GM23338 (cell line): Measurements from ENCODE around the gene SNX8. TPM values are rescaled to one million over a fixed set of nuclear protein-coding genes. Genes with fewer than 3 reads are reported as not detected.
A peak's percentile ranks its signal among the peaks of the same experiment; 100 is the strongest.

Source experiments
- ATAC-seq: fragments of 200-7000 bp; cut with Tn5 transposase; 3 replicates; pipeline ENCODE4 v1.9.1; 2020
- DNase-seq: peaks from one replicate; pipeline ENCODE4 v3.0.0-alpha.2; 2015; ENCODE audit warnings: low spot score
- H2AFZ ChIP-seq: fragments of 200-600 bp; sonication (generic); 2 replicates; pipeline ENCODE4 v1.8.0; 2016; ENCODE audit warnings: antibody characterized with exemption, mild to moderate bottlenecking, moderate library complexity
- H3F3A ChIP-seq: fragments of 200-600 bp; sonication (generic); replicated peaks from 2 replicates; pipeline ENCODE4 v1.8.0; 2017; ENCODE audit warnings: antibody characterized with exemption, mixed run types, low read depth
- H3K27ac ChIP-seq: fragments of 200-600 bp; sonication (generic); 2 replicates; pipeline ENCODE4 v1.6.1; 2016; ENCODE audit warnings: low read depth
- H3K27me3 ChIP-seq: fragments of 200-600 bp; sonication (generic); 2 replicates; pipeline ENCODE4 v1.8.0; 2016; ENCODE audit warnings: mild to moderate bottlenecking, mixed run types, moderate library complexity; ENCODE audit not compliant: insufficient read depth
- H3K36me3 ChIP-seq: fragments of 200-600 bp; sonication (generic); 2 replicates; pipeline ENCODE4 v1.8.0; 2016; ENCODE audit warnings: mild to moderate bottlenecking; ENCODE audit not compliant: insufficient read depth
- H3K4me1 ChIP-seq: fragments of 200-600 bp; sonication (generic); 2 replicates; pipeline ENCODE4 v1.8.0; 2016; ENCODE audit warnings: mild to moderate bottlenecking, moderate library complexity; ENCODE audit not compliant: insufficient read depth
- H3K4me2 ChIP-seq: fragments of 200-600 bp; sonication (generic); 2 replicates; pipeline ENCODE4 v1.7.1; 2017; ENCODE audit warnings: mixed run types
- H3K4me3 ChIP-seq: fragments of 200-600 bp; sonication (generic); 2 replicates; pipeline ENCODE4 v1.6.1; 2016; ENCODE audit warnings: mixed run types
- H3K79me2 ChIP-seq: fragments of 200-600 bp; sonication (generic); replicated peaks from 2 replicates; pipeline ENCODE4 v1.8.0; 2017; ENCODE audit warnings: mild to moderate bottlenecking; ENCODE audit not compliant: insufficient read depth
- H3K9me2 ChIP-seq: fragments of 200-600 bp; sonication (generic); 2 replicates; pipeline ENCODE4 v1.8.0; 2017; ENCODE audit not compliant: insufficient read depth
- H4K20me1 ChIP-seq: fragments of 200-600 bp; sonication (generic); replicated peaks from 2 replicates; pipeline ENCODE4 v1.8.0; 2017; ENCODE audit warnings: mild to moderate bottlenecking; ENCODE audit not compliant: insufficient read depth
- H3K27ac Mint-ChIP-seq: 2 replicates; pipeline ENCODE4 v1.8.0; 2020; ENCODE audit warnings: inconsistent platforms, mild to moderate bottlenecking, moderate library complexity, mixed read lengths
- H3K27me3 Mint-ChIP-seq: 3 replicates; pipeline ENCODE4 v1.8.0; 2022; ENCODE audit warnings: low read depth, mild to moderate bottlenecking, moderate library complexity, mixed read lengths, inconsistent platforms; ENCODE audit not compliant: insufficient read depth, poor library complexity
- H3K36me3 Mint-ChIP-seq: 3 replicates; pipeline ENCODE4 v1.8.0; 2021; ENCODE audit warnings: low read depth, mild to moderate bottlenecking, inconsistent platforms, moderate library complexity, mixed read lengths
- H3K4me1 Mint-ChIP-seq: 3 replicates; pipeline ENCODE4 v1.8.0; 2020; ENCODE audit warnings: mild to moderate bottlenecking, inconsistent platforms, mixed read lengths
- H3K4me3 Mint-ChIP-seq: 3 replicates; pipeline ENCODE4 v1.8.0; 2021; ENCODE audit warnings: moderate library complexity, mild to moderate bottlenecking, inconsistent platforms, mixed read lengths
- H3K9me3 Mint-ChIP-seq: 3 replicates; pipeline ENCODE4 v1.8.0; 2020; ENCODE audit warnings: moderate library complexity, mild to moderate bottlenecking, inconsistent platforms, mixed read lengths
- EZH2 ChIP-seq: fragments of 200-600 bp; sonication (generic); IDR thresholded peaks from one replicate; pipeline ENCODE4 v1.8.0; 2017; ENCODE audit warnings: antibody characterized with exemption, mild to moderate bottlenecking, low read depth; ENCODE audit not compliant: unreplicated experiment
- JUNB ChIP-seq: IDR thresholded peaks from one replicate; pipeline ENCODE4 v1.6.1; 2016; ENCODE audit warnings: antibody characterized with exemption; ENCODE audit not compliant: unreplicated experiment
- POLR2AphosphoS5 ChIP-seq: IDR thresholded peaks from 2 replicates; pipeline ENCODE4 v1.6.1; 2016; ENCODE audit warnings: antibody characterized with exemption, low read depth
- STAT1 ChIP-seq: IDR thresholded peaks from one replicate; pipeline ENCODE4 v1.6.1; 2016; ENCODE audit warnings: antibody characterized with exemption; ENCODE audit not compliant: unreplicated experiment
- ZNF114 ChIP-seq: fragments of 250-450 bp; sonication (Bioruptor Pico); IDR thresholded peaks from 2 replicates; pipeline ENCODE4 v1.5.0; 2020; ENCODE audit warnings: mild to moderate bottlenecking, moderate library complexity
- polyA plus RNA-seq: library from polyadenylated mRNA; unstranded; fragments of >200 nt; fragmentation: Nextera tagmentation; extraction: Ambion mirVana; gene quantifications from 2 replicates; pipeline ENCODE4 v1.2.1, GENCODE V29; 2016
- total RNA-seq: library from RNA; depleted of rRNA; stranded (reverse); fragments of >200 nt; shearing (Covaris generic); gene quantifications from 2 replicates; pipeline ENCODE4 v1.2.3, GENCODE V29; 2014
- TF ChIP-seq, protein P1 (sequence below), 2 experiments: fragments of 200-600 bp in 1 of 2; sonication (generic) in 1 of 2; conservative IDR thresholded peaks; 2 replicates each; pipeline versions ENCODE4 v1.5.1 to v1.6.1; 2016 to 2017; ENCODE audit warnings: antibody characterized with exemption in 2 of 2, low read depth in 2 of 2, mild to moderate bottlenecking in 2 of 2, moderate library complexity in 1 of 2
- TF ChIP-seq, protein P2 (sequence below): IDR thresholded peaks from 2 replicates; pipeline ENCODE4 v1.6.1; 2016; ENCODE audit warnings: antibody characterized with exemption
- TF ChIP-seq, protein P3 (sequence below): IDR thresholded peaks from one replicate; pipeline ENCODE4 v1.6.1; 2018; ENCODE audit warnings: antibody characterized with exemption; ENCODE audit not compliant: unreplicated experiment

SNX8 gene
- total and polyA plus RNA-seq, 2 experiments from 2014 or later = 44.3 to 50.9 TPM

DNA sequence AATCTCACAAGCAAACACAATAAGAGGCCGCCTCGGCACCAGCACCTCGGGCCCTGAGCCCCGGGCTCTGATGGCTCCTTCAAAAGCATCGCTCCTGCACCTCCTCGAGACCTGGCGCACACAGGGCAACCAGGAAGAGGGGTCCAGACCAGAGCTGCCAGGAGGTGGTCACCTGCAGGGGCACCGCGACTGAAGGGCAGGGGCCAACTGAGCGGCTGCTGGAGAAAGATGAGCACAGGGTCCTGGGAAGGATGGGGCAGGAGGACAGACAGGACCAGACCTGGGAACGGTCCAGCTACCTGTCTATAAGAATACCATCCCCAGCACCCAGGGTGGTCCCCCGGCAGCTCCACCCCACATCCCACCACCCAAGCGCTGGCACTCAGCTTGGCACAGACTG lies 102.3 kb downstream of the SNX8 start:
- TF ChIP-seq, protein P1, sequence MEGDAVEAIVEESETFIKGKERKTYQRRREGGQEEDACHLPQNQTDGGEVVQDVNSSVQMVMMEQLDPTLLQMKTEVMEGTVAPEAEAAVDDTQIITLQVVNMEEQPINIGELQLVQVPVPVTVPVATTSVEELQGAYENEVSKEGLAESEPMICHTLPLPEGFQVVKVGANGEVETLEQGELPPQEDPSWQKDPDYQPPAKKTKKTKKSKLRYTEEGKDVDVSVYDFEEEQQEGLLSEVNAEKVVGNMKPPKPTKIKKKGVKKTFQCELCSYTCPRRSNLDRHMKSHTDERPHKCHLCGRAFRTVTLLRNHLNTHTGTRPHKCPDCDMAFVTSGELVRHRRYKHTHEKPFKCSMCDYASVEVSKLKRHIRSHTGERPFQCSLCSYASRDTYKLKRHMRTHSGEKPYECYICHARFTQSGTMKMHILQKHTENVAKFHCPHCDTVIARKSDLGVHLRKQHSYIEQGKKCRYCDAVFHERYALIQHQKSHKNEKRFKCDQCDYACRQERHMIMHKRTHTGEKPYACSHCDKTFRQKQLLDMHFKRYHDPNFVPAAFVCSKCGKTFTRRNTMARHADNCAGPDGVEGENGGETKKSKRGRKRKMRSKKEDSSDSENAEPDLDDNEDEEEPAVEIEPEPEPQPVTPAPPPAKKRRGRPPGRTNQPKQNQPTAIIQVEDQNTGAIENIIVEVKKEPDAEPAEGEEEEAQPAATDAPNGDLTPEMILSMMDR (conservative IDR thresholded peaks at IDR 0.05; ENCODE audit: low read depth in 2 of 2) = no peak
- TF ChIP-seq, protein P2, sequence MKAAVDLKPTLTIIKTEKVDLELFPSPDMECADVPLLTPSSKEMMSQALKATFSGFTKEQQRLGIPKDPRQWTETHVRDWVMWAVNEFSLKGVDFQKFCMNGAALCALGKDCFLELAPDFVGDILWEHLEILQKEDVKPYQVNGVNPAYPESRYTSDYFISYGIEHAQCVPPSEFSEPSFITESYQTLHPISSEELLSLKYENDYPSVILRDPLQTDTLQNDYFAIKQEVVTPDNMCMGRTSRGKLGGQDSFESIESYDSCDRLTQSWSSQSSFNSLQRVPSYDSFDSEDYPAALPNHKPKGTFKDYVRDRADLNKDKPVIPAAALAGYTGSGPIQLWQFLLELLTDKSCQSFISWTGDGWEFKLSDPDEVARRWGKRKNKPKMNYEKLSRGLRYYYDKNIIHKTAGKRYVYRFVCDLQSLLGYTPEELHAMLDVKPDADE = no peak
- no peak for TF ChIP-seq STAT1
- no peak for TF ChIP-seq ZNF114
- TF ChIP-seq, protein P3, sequence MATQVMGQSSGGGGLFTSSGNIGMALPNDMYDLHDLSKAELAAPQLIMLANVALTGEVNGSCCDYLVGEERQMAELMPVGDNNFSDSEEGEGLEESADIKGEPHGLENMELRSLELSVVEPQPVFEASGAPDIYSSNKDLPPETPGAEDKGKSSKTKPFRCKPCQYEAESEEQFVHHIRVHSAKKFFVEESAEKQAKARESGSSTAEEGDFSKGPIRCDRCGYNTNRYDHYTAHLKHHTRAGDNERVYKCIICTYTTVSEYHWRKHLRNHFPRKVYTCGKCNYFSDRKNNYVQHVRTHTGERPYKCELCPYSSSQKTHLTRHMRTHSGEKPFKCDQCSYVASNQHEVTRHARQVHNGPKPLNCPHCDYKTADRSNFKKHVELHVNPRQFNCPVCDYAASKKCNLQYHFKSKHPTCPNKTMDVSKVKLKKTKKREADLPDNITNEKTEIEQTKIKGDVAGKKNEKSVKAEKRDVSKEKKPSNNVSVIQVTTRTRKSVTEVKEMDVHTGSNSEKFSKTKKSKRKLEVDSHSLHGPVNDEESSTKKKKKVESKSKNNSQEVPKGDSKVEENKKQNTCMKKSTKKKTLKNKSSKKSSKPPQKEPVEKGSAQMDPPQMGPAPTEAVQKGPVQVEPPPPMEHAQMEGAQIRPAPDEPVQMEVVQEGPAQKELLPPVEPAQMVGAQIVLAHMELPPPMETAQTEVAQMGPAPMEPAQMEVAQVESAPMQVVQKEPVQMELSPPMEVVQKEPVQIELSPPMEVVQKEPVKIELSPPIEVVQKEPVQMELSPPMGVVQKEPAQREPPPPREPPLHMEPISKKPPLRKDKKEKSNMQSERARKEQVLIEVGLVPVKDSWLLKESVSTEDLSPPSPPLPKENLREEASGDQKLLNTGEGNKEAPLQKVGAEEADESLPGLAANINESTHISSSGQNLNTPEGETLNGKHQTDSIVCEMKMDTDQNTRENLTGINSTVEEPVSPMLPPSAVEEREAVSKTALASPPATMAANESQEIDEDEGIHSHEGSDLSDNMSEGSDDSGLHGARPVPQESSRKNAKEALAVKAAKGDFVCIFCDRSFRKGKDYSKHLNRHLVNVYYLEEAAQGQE = no peak
- no peak for TF ChIP-seq EZH2
- H3K36me3 Mint-ChIP-seq = peaks cover 82% of the 10 kb centered on the region
- no peaks in the 10 kb centered on the region for H3K9me3 Mint-ChIP-seq
- H3K36me3 ChIP-seq = peaks cover 18% of the 10 kb centered on the region
- no peak overlapping the region for H3K27ac Mint-ChIP-seq
- H3K27ac ChIP-seq = no peak overlapping the region
- 0 out of 2 replicates have a peak, but pooled peaks cover 6% of the 10 kb centered on the region for H4K20me1 ChIP-seq
- no peak overlapping the region for H3K4me2 ChIP-seq
- no peaks in the 10 kb centered on the region; the same call in 1 of the 2 replicates for H3K79me2 ChIP-seq
- peaks cover 5% of the 10 kb centered on the region for H3K27me3 Mint-ChIP-seq
- no peak overlapping the region for H2AFZ ChIP-seq
- no peaks in the 10 kb centered on the region for H3K9me2 ChIP-seq
- ATAC-seq (no peak), DNase-seq (no peak)
- H3K4me1 Mint-ChIP-seq = no peaks in the 10 kb centered on the region
- H3K4me3 ChIP-seq = no peak overlapping the region
- no peaks in the 10 kb centered on the region for H3K27me3 ChIP-seq
- no peak overlapping the region for H3K4me3 Mint-ChIP-seq
- H3F3A ChIP-seq = no peaks in the 10 kb centered on the region
- no peaks in the 10 kb centered on the region for H3K4me1 ChIP-seq

DNA sequence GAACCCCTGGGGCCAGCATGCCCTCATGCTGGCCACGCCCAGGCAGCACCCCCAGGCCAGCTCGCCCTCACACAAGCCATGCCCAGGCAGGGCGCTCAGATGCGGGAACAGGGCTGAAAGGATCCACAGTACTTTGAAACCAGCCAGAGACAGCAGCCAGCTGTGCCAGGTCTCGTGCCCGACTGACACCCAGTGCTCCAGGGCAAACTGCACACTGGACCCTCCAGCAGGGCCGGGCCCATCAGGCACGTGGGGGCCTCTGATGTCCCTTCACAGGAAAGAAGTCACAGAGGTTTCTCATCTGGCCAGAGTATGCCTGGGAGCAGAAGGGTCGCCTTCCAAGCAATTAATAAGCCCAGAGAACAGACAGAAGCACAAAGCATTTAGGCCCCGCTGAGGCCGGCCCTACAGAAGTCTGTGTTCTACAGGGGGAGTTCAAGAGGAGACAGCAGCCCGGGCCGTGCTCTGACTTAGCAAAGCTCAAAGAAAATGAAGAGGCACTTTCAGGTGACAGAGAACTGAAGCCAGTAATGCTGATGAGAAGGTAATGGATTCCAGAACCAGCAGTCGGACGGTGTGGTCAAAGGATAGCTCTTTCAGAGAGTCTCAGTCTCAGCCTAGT lies 102.9 kb downstream of the SNX8 start:
- Mint-ChIP-seq H3K36me3 (peaks cover 80% of the 10 kb centered on the region), H3K27ac (peak overlapping the region; percentile 19; the same call in 1 of the 2 replicates), H3K4me3 (no peak overlapping the region), H3K27me3 (peaks cover 4% of the 10 kb centered on the region), H3K9me3 (no peaks in the 10 kb centered on the region), H3K4me1 (no peaks in the 10 kb centered on the region)
- no peaks in the 10 kb centered on the region for H3K4me1 ChIP-seq
- H2AFZ ChIP-seq = no peak overlapping the region
- peaks cover 15% of the 10 kb centered on the region for H3K36me3 ChIP-seq
- no peak for DNase-seq
- H3K27ac ChIP-seq = no peak overlapping the region
- H3K4me2 ChIP-seq = no peak overlapping the region
- no peak for ATAC-seq
- H3K27me3 ChIP-seq = no peaks in the 10 kb centered on the region
- 0 out of 2 replicates have a peak, but pooled peaks cover 6% of the 10 kb centered on the region for H4K20me1 ChIP-seq
- no peak overlapping the region for H3K4me3 ChIP-seq
- peaks cover 1% of the 10 kb centered on the region; the same call in 1 of the 2 replicates for H3K79me2 ChIP-seq
- no peaks in the 10 kb centered on the region for H3F3A ChIP-seq
- no peaks in the 10 kb centered on the region for H3K9me2 ChIP-seq
- TF ChIP-seq, protein P2 = no peak
- no peak for TF ChIP-seq STAT1
- no peak for TF ChIP-seq ZNF114
- TF ChIP-seq POLR2AphosphoS5 = no peak
- TF ChIP-seq EZH2 = no peak
- no peak for TF ChIP-seq JUNB
